BE2C (cell line): Measurements from ENCODE around the gene MYRIP.

Source experiments
- DNase-seq: peaks from one replicate; pipeline ENCODE4 v3.0.0-alpha.2; 2020
- H3K27me3 ChIP-seq: fragments of 250-450 bp; sonication (Bioruptor Pico); 2 replicates; pipeline ENCODE4 v1.5.1; 2020; ENCODE audit warnings: mild to moderate bottlenecking
- H3K36me3 ChIP-seq: fragments of 250-450 bp; sonication (Bioruptor Pico); 2 replicates; pipeline ENCODE4 v1.5.1; 2020; ENCODE audit warnings: mild to moderate bottlenecking
- H3K4me1 ChIP-seq: fragments of 250-450 bp; sonication (Bioruptor Pico); 2 replicates; pipeline ENCODE4 v1.5.1; 2020
- H3K4me3 ChIP-seq: 2 replicates; pipeline ENCODE4 v1.5.1; 2011; ENCODE audit warnings: low read depth, low read length
- H3K9me3 ChIP-seq: fragments of 250-450 bp; sonication (Bioruptor Pico); 2 replicates; pipeline ENCODE4 v1.5.1; 2020
- CTCF ChIP-seq: IDR thresholded peaks from 2 replicates; pipeline ENCODE4 v1.5.1; 2012; ENCODE audit warnings: mild to moderate bottlenecking, low read depth, low read length

Gene MYRIP

GRCh38 chr3:39804951-39805350 lies 4.5 kb upstream of the MYRIP start:
- no peaks in the 10 kb centered on the region for H3K4me1 ChIP-seq
- H3K27me3 ChIP-seq: no peaks in the 10 kb centered on the region
- no peak for DNase-seq
- H3K9me3 ChIP-seq: no peaks in the 10 kb centered on the region; the same call in 1 of the 2 replicates
- no peak for TF ChIP-seq CTCF
- no peak overlapping the region for H3K4me3 ChIP-seq
- H3K36me3 ChIP-seq: no peaks in the 10 kb centered on the region

DNA sequence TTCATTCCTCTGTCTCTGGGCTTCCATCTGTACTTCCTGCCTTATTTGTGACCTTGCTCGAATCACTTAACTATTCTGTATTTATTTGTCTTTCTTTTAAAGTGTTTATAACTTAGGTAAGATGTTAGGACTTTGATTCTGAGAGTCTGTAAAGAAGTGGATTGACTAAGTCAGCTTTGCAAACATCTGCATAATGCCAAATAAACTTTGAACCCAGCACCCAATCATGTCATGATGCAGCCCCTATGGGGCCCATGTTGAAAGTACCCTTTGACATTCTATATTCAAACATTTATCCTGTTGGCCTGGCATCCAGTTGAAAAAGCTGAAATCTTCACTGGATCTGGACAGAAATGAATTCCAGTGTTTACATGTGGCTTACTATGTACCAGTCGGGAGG lies 3.8 kb upstream of the MYRIP start:
- H3K4me3 ChIP-seq: no peak overlapping the region
- H3K4me1 ChIP-seq: no peaks in the 10 kb centered on the region
- no peak for TF ChIP-seq CTCF
- DNase-seq: no peak
- H3K27me3 ChIP-seq: no peaks in the 10 kb centered on the region
- no peaks in the 10 kb centered on the region for H3K36me3 ChIP-seq
- H3K9me3 ChIP-seq: no peaks in the 10 kb centered on the region; the same call in 1 of the 2 replicates

DNA sequence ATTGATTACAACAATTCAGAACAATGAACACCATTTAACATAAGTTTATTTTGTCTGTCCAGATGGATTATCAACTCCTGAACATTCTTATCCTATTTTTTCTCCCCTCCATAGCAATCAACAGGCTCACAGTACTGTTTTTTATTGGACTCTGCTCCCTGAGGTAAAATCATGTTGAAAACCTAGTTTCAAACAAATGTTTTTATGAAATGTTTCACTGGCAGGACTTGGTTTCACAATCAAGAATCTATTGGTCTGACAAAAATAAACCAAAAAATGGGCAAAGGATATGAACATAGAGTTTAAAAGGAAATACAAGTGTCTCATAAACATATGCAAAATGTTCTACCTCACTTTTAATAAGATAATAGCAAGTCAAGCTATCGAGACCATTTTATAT lies 2.6 kb upstream of the MYRIP start:
- Histone ChIP-seq H3K27me3 (no peaks in the 10 kb centered on the region), H3K4me1 (no peaks in the 10 kb centered on the region), H3K36me3 (no peaks in the 10 kb centered on the region), H3K4me3 (no peak overlapping the region), H3K9me3 (no peaks in the 10 kb centered on the region; the same call in 1 of the 2 replicates)
- no peak for TF ChIP-seq CTCF
- DNase-seq: no peak

- Histone ChIP-seq H3K4me3 (peak overlapping the region; percentile 61), H3K4me1 (no peaks in the 10 kb centered on the region)
Observed at GRCh38 chr3:39808467-39809180, 785 bp upstream of the MYRIP start.

GRCh38 chr3:39809995-39810595 lies 686 bp downstream of the MYRIP start:
- TF ChIP-seq CTCF: no peak
- no peaks in the 10 kb centered on the region for H3K4me1 ChIP-seq
- no peaks in the 10 kb centered on the region for H3K36me3 ChIP-seq
- DNase-seq: peak; percentile 15
- peak overlapping the region; percentile 71 for H3K4me3 ChIP-seq
- no peaks in the 10 kb centered on the region for H3K9me3 ChIP-seq
- no peaks in the 10 kb centered on the region for H3K27me3 ChIP-seq

More at GRCh38 chr3:39808467-39809180, 785 bp upstream of the MYRIP start:
- DNase-seq: peak; percentile 24
- no peaks in the 10 kb centered on the region for H3K36me3 ChIP-seq
- H3K27me3 ChIP-seq: no peaks in the 10 kb centered on the region
- TF ChIP-seq CTCF: no peak
- no peaks in the 10 kb centered on the region for H3K9me3 ChIP-seq

- peak overlapping the region; percentile 71 for H3K4me3 ChIP-seq
- no peak for DNase-seq
- no peaks in the 10 kb centered on the region for H3K9me3 ChIP-seq
- TF ChIP-seq CTCF: no peak
- no peaks in the 10 kb centered on the region for H3K36me3 ChIP-seq
- H3K27me3 ChIP-seq: no peaks in the 10 kb centered on the region
- H3K4me1 ChIP-seq: no peaks in the 10 kb centered on the region
Observed at GRCh38 chr3:39810647-39811161, 1.3 kb downstream of the MYRIP start.
